ENCODE measurements around the gene SNX14.

- TF ChIP-seq RFX5 (IDR thresholded peaks at IDR 0.05; ENCODE audit: low read length) (no peak), JUND (IDR thresholded peaks at IDR 0.05) (no peak), GABPA (IDR thresholded peaks at IDR 0.05; ENCODE audit: low read depth) (no peak), EZH2phosphoT487 (IDR thresholded peaks at IDR 0.05; ENCODE audit: borderline replicate concordance, low read depth) (no peak), MAX (IDR thresholded peaks at IDR 0.05; ENCODE audit: low read depth) (no peak), REST (IDR thresholded peaks at IDR 0.05; ENCODE audit: low read depth, low read length) (no peak), YY1 (IDR thresholded peaks at IDR 0.05; ENCODE audit: low read depth) (no peak), GATA2 (CRISPR knock-in tag; IDR thresholded peaks at IDR 0.05) (no peak)
- TF ChIP-seq, protein P1, sequence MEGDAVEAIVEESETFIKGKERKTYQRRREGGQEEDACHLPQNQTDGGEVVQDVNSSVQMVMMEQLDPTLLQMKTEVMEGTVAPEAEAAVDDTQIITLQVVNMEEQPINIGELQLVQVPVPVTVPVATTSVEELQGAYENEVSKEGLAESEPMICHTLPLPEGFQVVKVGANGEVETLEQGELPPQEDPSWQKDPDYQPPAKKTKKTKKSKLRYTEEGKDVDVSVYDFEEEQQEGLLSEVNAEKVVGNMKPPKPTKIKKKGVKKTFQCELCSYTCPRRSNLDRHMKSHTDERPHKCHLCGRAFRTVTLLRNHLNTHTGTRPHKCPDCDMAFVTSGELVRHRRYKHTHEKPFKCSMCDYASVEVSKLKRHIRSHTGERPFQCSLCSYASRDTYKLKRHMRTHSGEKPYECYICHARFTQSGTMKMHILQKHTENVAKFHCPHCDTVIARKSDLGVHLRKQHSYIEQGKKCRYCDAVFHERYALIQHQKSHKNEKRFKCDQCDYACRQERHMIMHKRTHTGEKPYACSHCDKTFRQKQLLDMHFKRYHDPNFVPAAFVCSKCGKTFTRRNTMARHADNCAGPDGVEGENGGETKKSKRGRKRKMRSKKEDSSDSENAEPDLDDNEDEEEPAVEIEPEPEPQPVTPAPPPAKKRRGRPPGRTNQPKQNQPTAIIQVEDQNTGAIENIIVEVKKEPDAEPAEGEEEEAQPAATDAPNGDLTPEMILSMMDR (IDR thresholded peaks at IDR 0.05), result no peak
Measured at GRCh38 chr6:85462673-85463072, 131.0 kb downstream of the SNX14 start.

All from SK-N-SH (cell line).